MM.1S (cell line): Measurements from ENCODE around the gene MRPL37.

ENCODE experiments used
- DNase-seq: peaks from one replicate; pipeline ENCODE4 v3.0.0-alpha.2; 2015
- H2AFZ ChIP-seq: fragments of 300-600 bp; sonication (generic); 2 replicates; pipeline ENCODE4 v1.6.0; 2016; ENCODE audit warnings: antibody characterized with exemption, low read length
- H3F3A ChIP-seq: fragments of 300-600 bp; sonication (generic); 2 replicates; pipeline ENCODE4 v1.6.1; 2016; ENCODE audit warnings: mild to moderate bottlenecking, antibody characterized with exemption, low read length, moderate library complexity, mixed read lengths; ENCODE audit not compliant: insufficient read depth
- H3K27ac ChIP-seq: fragments of 300-600 bp; sonication (generic); 2 replicates; pipeline ENCODE4 v1.5.1; 2016; ENCODE audit warnings: mild to moderate bottlenecking, low read length
- H3K27me3 ChIP-seq: fragments of 300-600 bp; sonication (generic); replicated peaks from 2 replicates; pipeline ENCODE4 v1.6.0; 2016; ENCODE audit warnings: low read length; ENCODE audit not compliant: insufficient read depth
- H3K36me3 ChIP-seq: fragments of 300-600 bp; sonication (generic); replicated peaks from 2 replicates; pipeline ENCODE4 v1.6.1; 2016; ENCODE audit warnings: mild to moderate bottlenecking, low read length, mixed read lengths; ENCODE audit not compliant: insufficient read depth
- H3K4me1 ChIP-seq: fragments of 300-600 bp; sonication (generic); 2 replicates; pipeline ENCODE4 v1.6.1; 2016; ENCODE audit warnings: low read length, mixed read lengths
- H3K4me2 ChIP-seq: fragments of 300-600 bp; sonication (generic); 2 replicates; pipeline ENCODE4 v1.6.0; 2016; ENCODE audit warnings: low read depth, low read length
- H3K4me3 ChIP-seq: fragments of 300-600 bp; sonication (generic); 2 replicates; pipeline ENCODE4 v1.5.1; 2016; ENCODE audit warnings: low read length, mixed read lengths
- H3K79me2 ChIP-seq: fragments of 300-600 bp; sonication (generic); 2 replicates; pipeline ENCODE4 v1.6.1; 2016; ENCODE audit warnings: mixed run types, low read length, mixed read lengths
- H3K9ac ChIP-seq: fragments of 300-600 bp; sonication (generic); 2 replicates; pipeline ENCODE4 v1.6.1; 2016; ENCODE audit warnings: low read length, mixed read lengths
- H3K9me2 ChIP-seq: fragments of 300-600 bp; sonication (generic); replicated peaks from 2 replicates; pipeline ENCODE4 v1.6.1; 2016; ENCODE audit warnings: mild to moderate bottlenecking, low read length, mixed read lengths; ENCODE audit not compliant: insufficient read depth
- H3K9me3 ChIP-seq: fragments of 300-600 bp; sonication (generic); replicated peaks from 2 replicates; pipeline ENCODE4 v1.6.1; 2016; ENCODE audit warnings: mild to moderate bottlenecking, low read length, mixed read lengths; ENCODE audit not compliant: insufficient read depth
- H4K20me1 ChIP-seq: fragments of 300-600 bp; sonication (generic); 2 replicates; pipeline ENCODE4 v1.6.1; 2016; ENCODE audit warnings: mild to moderate bottlenecking, low read length, moderate library complexity, mixed read lengths; ENCODE audit not compliant: insufficient read depth
- EZH2 ChIP-seq: fragments of 300-600 bp; sonication (generic); optimal IDR thresholded peaks from 2 replicates; pipeline ENCODE3; 2017; ENCODE audit warnings: low read depth, mild to moderate bottlenecking, antibody characterized with exemption, low read length, mixed read lengths
- EZH2phosphoT487 ChIP-seq: fragments of 300-600 bp; sonication (generic); IDR thresholded peaks from 2 replicates; pipeline ENCODE4 v1.6.1; 2018; ENCODE audit warnings: antibody characterized with exemption, low read length
- TF ChIP-seq, protein P1 (sequence below): fragments of 300-600 bp; sonication (generic); IDR thresholded peaks from 2 replicates; pipeline ENCODE4 v1.5.1; 2016; ENCODE audit warnings: antibody characterized with exemption, low read length, mixed read lengths

Gene MRPL37

DNA sequence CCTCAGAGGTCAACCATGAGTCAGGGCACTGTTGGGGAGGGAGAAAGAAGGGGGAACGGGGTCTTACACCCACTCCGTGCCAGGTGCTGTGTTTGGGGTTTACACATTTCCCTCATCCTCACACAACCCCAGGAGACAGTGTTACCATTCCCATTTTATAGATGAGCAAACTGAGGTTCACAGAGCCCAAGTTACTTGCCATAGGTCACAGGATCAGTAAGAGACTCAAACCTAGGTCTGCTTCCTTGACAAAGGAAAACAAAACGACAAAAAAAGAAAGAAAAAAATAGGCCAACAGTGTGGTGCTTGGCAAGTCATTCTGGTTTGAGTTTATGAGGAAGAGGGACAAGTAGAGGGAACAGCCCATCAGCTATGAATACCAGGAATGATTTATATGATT is 30.9 kb upstream of the MRPL37 start:
- Histone ChIP-seq H3K9me2 (no peaks in the 10 kb centered on the region), H3K27me3 (no peaks in the 10 kb centered on the region), H3K4me1 (no peaks in the 10 kb centered on the region), H3K27ac (no peak overlapping the region), H3K9me3 (no peaks in the 10 kb centered on the region), H3K4me2 (no peak overlapping the region), H4K20me1 (no peaks in the 10 kb centered on the region), H2AFZ (no peak overlapping the region), H3K4me3 (no peak overlapping the region), H3K9ac (no peak overlapping the region), H3K79me2 (no peaks in the 10 kb centered on the region), H3F3A (no peaks in the 10 kb centered on the region), H3K36me3 (no peaks in the 10 kb centered on the region)
- no peak for DNase-seq
- no peak for TF ChIP-seq EZH2
- TF ChIP-seq, protein P1, sequence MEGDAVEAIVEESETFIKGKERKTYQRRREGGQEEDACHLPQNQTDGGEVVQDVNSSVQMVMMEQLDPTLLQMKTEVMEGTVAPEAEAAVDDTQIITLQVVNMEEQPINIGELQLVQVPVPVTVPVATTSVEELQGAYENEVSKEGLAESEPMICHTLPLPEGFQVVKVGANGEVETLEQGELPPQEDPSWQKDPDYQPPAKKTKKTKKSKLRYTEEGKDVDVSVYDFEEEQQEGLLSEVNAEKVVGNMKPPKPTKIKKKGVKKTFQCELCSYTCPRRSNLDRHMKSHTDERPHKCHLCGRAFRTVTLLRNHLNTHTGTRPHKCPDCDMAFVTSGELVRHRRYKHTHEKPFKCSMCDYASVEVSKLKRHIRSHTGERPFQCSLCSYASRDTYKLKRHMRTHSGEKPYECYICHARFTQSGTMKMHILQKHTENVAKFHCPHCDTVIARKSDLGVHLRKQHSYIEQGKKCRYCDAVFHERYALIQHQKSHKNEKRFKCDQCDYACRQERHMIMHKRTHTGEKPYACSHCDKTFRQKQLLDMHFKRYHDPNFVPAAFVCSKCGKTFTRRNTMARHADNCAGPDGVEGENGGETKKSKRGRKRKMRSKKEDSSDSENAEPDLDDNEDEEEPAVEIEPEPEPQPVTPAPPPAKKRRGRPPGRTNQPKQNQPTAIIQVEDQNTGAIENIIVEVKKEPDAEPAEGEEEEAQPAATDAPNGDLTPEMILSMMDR: no peak
- TF ChIP-seq EZH2phosphoT487: no peak

DNA sequence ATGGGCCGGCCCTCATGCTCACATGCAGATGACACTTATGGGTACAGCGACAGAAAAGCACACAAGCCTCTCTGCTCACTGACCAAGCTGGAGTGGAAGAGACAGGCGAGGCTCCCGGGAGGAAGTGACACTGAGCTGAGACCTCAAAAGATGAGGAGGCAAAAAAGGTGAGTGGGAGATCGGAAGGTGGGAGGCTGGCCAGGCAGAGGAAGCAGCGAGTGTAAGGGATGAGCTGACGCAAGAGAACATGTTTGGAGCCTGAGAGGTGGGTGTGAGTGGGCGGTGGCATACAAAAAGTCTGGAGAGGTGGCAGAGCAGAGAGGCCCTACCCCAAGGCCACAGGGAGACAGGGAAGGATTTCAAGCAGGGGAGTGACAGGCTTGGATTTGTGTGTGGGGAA is 29.0 kb upstream of the MRPL37 start:
- TF ChIP-seq EZH2phosphoT487 (no peak), EZH2 (no peak)
- TF ChIP-seq, protein P1: no peak
- H3K4me3 ChIP-seq: no peak overlapping the region
- no peaks in the 10 kb centered on the region for H4K20me1 ChIP-seq
- no peak overlapping the region for H3K9ac ChIP-seq
- no peaks in the 10 kb centered on the region for H3K9me3 ChIP-seq
- H3K9me2 ChIP-seq: no peaks in the 10 kb centered on the region
- no peak overlapping the region for H3K27ac ChIP-seq
- H3K79me2 ChIP-seq: no peaks in the 10 kb centered on the region
- H3K36me3 ChIP-seq: no peaks in the 10 kb centered on the region
- H3F3A ChIP-seq: no peaks in the 10 kb centered on the region
- no peak for DNase-seq
- H2AFZ ChIP-seq: no peak overlapping the region
- no peaks in the 10 kb centered on the region for H3K27me3 ChIP-seq
- no peak overlapping the region for H3K4me2 ChIP-seq
- no peaks in the 10 kb centered on the region for H3K4me1 ChIP-seq

DNA sequence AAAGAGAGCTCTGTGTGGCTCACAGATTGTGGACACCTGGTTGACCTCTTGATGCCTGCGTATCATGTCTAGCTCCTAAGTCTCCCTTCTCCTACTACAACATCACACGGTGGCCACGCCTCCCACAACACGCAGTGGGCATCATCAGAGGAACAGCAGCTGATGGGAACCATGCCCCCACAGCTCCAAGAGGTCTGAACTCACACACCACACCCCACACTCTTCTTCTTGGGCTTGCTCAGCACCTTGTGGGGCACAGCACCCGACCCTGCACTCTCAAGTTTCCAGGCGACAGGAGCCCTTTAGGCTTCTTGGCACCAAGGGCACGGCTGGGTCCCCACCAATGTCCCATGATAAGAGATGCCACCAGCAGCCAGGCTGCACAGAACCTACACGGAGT is 28.4 kb upstream of the MRPL37 start:
- no peak for TF ChIP-seq EZH2
- TF ChIP-seq, protein P1: no peak
- no peak for TF ChIP-seq EZH2phosphoT487
- H3K79me2 ChIP-seq: no peaks in the 10 kb centered on the region
- H3K9ac ChIP-seq: no peak overlapping the region
- H3K4me2 ChIP-seq: no peak overlapping the region
- no peaks in the 10 kb centered on the region for H3K36me3 ChIP-seq
- no peaks in the 10 kb centered on the region for H3F3A ChIP-seq
- H3K9me3 ChIP-seq: no peaks in the 10 kb centered on the region
- no peaks in the 10 kb centered on the region for H3K27me3 ChIP-seq
- H4K20me1 ChIP-seq: no peaks in the 10 kb centered on the region
- no peak overlapping the region for H2AFZ ChIP-seq
- H3K4me1 ChIP-seq: no peaks in the 10 kb centered on the region
- H3K4me3 ChIP-seq: no peak overlapping the region
- H3K9me2 ChIP-seq: no peaks in the 10 kb centered on the region
- no peak for DNase-seq
- no peak overlapping the region for H3K27ac ChIP-seq
